OCI-M1 (cell line): ENCODE measurements around the gene SLC8A1.

Experiments
- DNase-seq: peaks from one replicate; lab custom pipeline; 2025; lab: John Stamatoyannopoulos, UW

The SLC8A1 gene

GRCh38 chr2:40310303-40310702 is 141.6 kb downstream of the SLC8A1 start:
- no peak for DNase-seq

- no peak for DNase-seq
These were observed 147.6 kb downstream of the SLC8A1 start for GRCh38 chr2:40304340-40304739.

DNA sequence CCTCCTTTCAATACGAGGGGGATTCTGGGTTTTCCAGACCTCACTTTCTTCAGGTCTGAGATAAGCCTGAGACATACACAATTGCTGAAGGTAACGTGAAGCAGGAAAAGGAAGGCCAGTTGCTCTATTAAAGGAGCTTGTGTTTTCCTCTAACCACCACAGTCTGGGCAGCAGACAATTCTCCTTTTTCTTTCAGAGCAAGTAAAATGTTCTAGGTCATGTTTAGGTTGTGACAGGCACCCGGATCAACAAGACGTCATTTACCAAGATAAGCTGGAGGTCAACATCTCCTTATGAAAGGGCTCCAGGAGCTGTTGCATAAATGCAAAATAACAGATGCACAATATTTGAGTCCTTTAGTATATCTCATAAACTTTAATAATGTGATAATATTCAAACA is 148.1 kb downstream of the SLC8A1 start:
- DNase-seq = no peak

DNA sequence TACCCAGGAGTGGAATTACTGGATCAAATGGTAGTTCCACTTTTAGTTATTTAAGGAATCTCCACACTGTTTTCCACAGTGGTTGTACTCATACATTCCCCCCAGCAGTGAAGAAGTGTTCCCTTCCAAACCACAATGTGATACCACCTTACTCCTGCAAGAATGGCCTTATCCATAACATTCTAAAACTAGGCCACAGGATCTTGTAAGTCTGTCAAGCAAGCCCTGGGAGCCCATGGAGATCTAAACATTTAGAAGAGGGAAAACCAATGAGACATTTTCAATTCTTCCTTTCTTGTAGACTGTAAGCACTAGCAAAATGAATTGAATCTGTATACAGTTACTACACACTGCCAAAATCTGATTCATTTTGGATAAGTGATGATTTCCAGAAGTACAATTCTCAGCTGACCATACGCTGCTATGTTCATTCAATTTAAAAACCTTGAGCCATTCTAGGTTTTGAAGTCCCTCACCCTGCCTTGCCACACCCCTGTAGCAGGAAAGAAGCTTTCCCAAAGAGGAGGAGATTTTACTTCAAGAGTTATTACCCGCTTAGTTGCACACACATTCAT is 149.1 kb downstream of the SLC8A1 start:
- DNase-seq = no peak

- no peak for DNase-seq
These were observed 151.5 kb downstream of the SLC8A1 start for GRCh38 chr2:40300391-40300790.

- DNase-seq = no peak
These were observed 152.1 kb downstream of the SLC8A1 start for GRCh38 chr2:40299781-40300180.

DNA sequence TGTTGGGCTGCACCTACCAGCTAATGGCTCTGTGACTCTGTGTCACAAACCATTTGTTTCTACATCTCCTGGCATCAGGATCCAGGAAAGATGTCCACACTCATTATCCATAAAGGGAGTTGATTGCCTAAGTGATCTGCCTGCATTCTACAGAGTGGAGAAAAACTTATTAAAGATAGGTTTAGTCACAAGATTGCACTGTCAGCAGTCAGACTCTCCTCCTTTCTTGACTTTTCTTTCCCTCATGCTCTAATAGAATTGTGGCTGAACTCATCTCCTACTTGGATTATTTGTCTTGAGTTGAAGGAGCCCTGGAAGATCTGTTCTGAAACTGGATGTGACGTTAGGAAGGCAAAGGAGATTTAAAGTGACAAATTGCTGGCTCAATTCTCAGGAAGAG is 152.7 kb downstream of the SLC8A1 start:
- no peak for DNase-seq

GRCh38 chr2:40298026-40298425 is 153.9 kb downstream of the SLC8A1 start:
- DNase-seq = no peak

GRCh38 chr2:40292291-40292690 is 159.6 kb downstream of the SLC8A1 start:
- DNase-seq = no peak

DNA sequence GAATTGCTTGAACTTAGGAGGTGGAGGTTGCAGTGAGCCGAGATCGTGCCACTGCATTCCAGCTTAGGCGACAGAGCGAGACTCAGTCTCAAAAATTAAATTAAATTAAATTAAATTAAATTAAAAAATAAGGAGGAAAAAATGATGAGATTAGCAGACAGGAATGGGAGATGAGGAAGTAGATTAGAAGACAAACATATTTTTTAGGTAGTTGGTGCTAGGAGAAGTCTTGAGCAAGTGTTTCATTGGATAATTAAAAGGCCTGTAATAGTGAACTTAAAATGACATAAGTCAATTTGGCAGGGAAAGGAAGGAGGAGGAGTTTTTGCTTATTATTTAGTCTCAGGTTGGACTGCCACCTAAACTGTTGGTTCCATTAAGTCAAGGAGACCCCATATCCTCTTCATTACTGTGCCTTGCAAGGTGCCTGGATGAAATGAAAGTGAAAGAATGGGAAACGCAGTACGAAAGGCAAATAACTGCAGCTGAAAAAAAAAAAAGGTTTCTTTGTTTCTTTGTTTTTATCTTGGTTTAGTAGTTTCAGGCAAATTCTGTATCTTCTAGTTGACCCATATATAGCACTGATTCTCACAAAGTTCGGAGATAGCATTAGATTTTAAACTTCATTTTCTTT is 162.0 kb downstream of the SLC8A1 start:
- DNase-seq = peak; percentile 48

DNA sequence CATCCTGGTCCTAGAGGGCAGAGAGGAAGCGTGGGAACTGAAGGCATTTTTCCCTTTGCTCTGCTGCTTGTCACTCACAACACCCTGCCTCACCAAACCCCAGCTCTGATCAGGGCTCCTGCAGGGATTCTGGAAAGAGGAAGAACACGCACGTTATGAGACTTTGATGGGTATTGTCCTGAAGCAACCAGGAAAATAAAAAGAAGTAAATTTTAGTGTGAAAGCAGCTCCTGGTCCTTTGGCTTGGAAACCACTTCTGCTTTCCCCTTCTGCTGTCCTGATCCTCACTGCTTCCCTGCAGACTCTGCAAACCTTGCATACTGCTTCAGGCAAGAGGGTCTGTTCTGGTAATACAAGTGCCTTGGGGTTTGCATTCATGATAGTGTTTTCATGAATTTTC is 164.1 kb downstream of the SLC8A1 start:
- peak; percentile 48 for DNase-seq

- no peak for DNase-seq
These were observed 164.7 kb downstream of the SLC8A1 start for GRCh38 chr2:40287195-40287594.

DNA sequence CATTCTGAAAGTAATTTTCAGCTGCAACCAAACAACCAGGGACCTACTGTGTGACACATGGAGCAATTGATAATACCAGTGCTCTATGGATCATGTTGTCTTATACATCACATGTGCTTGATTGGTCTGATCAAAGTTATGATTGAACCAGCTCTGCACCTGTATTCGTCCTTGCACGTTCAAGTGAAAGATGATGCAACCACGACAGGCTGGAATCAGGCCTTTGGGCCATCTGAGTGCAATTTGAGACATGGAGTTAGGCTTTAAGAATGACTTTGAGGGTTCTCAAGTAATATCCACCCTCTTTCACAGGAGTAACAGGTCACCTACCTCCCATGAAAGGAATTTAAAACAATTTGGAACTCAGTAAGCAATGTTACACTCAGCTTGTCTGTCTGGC is 165.2 kb downstream of the SLC8A1 start:
- DNase-seq = no peak

GRCh38 chr2:40285391-40285790 is 166.5 kb downstream of the SLC8A1 start:
- DNase-seq = no peak

- peak; percentile 34 for DNase-seq
These were observed 167.1 kb downstream of the SLC8A1 start for GRCh38 chr2:40284797-40285196.

- no peak for DNase-seq
These were observed 168.6 kb downstream of the SLC8A1 start for GRCh38 chr2:40283111-40283909.

- DNase-seq = no peak
These were observed 169.5 kb downstream of the SLC8A1 start for GRCh38 chr2:40282428-40282827.

DNA sequence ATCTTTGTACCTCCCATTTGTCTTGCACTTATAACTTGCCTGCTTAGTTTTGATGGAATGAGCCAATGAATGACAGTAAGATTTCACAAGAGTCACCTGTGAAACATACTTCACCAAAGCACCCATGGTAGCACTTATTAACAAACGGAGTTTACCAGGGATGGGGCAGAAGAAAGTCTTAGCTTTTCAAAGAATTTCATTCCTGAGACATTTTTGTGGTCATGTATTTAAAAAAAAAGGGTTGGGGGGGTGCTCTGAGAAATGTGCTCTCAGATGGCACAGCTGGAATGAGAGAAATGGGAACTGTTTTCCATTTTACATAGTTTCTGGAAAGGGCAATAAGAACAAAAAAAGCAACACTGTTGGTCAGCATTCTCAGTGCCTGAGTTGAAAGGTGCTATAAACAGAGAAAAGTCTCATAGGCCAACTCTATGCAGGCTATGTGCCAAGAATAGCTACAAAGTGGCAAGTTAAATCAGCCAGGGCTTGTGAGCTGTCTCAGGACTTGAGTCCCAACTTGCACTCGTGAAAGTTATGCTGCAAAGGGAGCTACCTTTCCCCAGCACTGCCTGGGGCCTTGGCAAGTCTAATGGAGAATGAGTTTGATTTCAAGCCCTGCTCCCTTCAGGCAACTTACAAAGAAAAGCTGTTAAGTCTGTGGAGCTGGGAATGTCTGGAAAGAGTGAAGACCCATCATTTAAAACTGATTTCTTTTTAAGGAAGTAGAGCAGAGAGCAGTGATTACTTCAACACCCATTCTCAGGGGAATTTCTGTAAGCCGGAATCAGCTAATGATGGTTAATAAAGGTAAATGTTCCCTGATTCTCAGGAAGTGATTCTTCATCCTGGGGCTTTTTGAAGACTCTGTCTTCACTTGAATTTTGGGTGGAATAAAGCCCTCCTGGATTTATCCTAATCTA is 170.6 kb downstream of the SLC8A1 start:
- no peak for DNase-seq

DNA sequence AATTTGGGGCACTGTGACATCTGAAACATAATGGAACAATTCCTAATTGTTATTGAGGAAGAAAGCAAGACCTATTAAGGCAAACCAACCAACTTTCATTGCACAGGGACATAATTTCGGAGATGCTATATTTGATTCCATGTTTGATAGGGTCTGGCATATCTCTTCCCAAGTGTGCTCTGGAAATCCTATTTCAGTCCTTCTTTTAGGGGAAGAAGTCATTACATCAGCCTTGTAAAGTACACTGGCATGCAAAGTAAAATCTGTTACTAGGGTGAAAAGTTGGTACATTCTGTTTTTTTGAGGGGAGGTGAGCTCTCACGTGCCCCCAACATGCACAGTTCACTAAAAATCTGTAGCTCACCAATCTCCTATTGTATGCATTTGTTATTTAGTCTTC is 172.4 kb downstream of the SLC8A1 start:
- DNase-seq = peak; percentile 26

DNA sequence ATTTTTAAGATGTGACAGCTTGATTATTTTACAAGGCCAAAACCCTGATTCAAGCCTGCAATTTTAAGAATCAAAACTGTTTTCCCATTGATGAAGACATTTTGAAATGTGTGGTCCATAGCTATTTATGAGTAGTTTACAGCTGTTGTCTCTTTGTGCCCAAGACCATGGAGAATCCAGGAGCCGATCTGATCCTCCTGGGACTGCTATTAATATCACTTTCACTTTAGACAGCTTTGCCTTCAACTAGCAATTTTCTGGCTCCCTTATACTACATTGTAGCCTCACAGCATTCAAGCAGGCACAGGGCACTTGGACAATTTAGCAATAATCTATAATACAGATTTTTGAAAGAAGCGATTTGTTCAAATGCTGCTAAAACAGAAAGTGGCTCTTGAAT is 172.9 kb downstream of the SLC8A1 start:
- peak; percentile 48 for DNase-seq

DNA sequence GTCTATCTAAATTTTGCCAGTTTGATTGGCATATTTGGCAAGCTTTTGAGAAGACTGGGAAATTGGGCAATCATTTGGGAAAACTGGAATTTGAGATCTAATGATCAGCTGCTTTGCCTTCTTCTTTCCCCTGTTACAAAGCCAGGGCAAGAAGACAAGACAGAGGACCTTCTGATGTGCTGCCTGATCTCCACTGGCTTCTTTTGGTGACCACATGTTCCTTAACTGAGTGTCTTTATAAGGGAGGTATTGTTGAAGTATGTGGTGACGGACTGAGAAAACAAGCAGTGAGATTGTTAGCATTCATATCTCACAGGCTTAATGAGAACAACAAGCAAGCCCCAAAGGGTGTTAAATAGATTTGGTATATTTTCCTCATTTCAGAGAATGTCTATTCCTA is 175.8 kb downstream of the SLC8A1 start:
- no peak for DNase-seq

DNA sequence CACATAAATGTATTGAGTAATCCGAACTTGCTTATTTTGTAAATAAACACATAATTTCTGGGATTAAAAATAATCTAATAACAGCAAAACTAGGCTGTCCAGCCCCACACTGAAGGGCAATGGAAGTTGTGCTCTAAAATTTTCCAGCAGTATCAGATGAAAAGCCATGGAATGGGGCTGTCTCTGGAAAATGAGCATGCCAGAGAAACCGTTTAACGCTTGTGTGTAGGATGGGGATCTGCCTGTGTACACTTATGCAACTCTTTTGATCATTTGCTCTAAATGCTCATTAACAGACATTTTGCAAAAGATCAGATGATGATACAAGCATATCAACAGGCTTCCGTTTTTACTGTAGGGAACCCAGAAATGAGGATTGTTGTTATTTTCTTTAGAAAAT is 177.6 kb downstream of the SLC8A1 start:
- no peak for DNase-seq
